ENCODE data around the gene OGFOD3. TPM values are rescaled to one million over a fixed set of nuclear protein-coding genes. Genes with fewer than 3 reads are reported as not detected.

OGFOD3 gene
- total RNA-seq, 1 experiment from 2014 or later: 26.6 TPM

GRCh38 chr17:82447876-82448275 lies 29.5 kb upstream of the OGFOD3 start:
- BruUV-seq (replicated peaks): no TSS peak
- H3F3A ChIP-seq (ENCODE audit: insufficient read depth, low read depth): no peaks in the 10 kb centered on the region
- no peaks in the 10 kb centered on the region for H4K20me1 ChIP-seq (ENCODE audit: insufficient read depth)
- no peak overlapping the region for H3K4me3 ChIP-seq
- intact Hi-C loops (cut with micrococcal nuclease; ENCODE audit: unreplicated experiment): no loop called here
- H3K27me3 ChIP-seq (ENCODE audit: insufficient read depth, low read depth): no peaks in the 10 kb centered on the region
- peaks cover 10% of the 10 kb centered on the region; the same call in 1 of the 2 replicates for H3K79me2 ChIP-seq (ENCODE audit: low read depth)
- no peak for TF ChIP-seq EZH2 (IDR thresholded peaks at IDR 0.05; ENCODE audit: low read depth)
- TF ChIP-seq, protein P1, sequence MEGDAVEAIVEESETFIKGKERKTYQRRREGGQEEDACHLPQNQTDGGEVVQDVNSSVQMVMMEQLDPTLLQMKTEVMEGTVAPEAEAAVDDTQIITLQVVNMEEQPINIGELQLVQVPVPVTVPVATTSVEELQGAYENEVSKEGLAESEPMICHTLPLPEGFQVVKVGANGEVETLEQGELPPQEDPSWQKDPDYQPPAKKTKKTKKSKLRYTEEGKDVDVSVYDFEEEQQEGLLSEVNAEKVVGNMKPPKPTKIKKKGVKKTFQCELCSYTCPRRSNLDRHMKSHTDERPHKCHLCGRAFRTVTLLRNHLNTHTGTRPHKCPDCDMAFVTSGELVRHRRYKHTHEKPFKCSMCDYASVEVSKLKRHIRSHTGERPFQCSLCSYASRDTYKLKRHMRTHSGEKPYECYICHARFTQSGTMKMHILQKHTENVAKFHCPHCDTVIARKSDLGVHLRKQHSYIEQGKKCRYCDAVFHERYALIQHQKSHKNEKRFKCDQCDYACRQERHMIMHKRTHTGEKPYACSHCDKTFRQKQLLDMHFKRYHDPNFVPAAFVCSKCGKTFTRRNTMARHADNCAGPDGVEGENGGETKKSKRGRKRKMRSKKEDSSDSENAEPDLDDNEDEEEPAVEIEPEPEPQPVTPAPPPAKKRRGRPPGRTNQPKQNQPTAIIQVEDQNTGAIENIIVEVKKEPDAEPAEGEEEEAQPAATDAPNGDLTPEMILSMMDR (conservative IDR thresholded peaks at IDR 0.05): no peak
- no peak overlapping the region for H3K27ac ChIP-seq
- CTCF ChIA-PET: no interaction called here
- POLR2A ChIA-PET (ENCODE audit: unreplicated experiment): no interaction called here
- no peaks in the 10 kb centered on the region for H3K9me2 ChIP-seq (ENCODE audit: insufficient read depth)
- no peak overlapping the region for H2AFZ ChIP-seq
- no peak overlapping the region for H3K4me2 ChIP-seq
- H3K4me1 ChIP-seq (replicated peaks; ENCODE audit: insufficient read depth): peaks cover 12% of the 10 kb centered on the region; the same call in 1 of the 2 replicates
- no peaks in the 10 kb centered on the region for H3K9me3 ChIP-seq (ENCODE audit: insufficient read depth, low read depth)
- DNase-seq: no peak
- H3K36me3 ChIP-seq (ENCODE audit: low read depth): no peaks in the 10 kb centered on the region

- BruUV-seq (replicated peaks): no TSS peak
- H3K9me3 ChIP-seq (ENCODE audit: insufficient read depth, low read depth): no peaks in the 10 kb centered on the region
- DNase-seq: no peak
- peaks cover 12% of the 10 kb centered on the region; the same call in 1 of the 2 replicates for H3K4me1 ChIP-seq (replicated peaks; ENCODE audit: insufficient read depth)
- no peak overlapping the region for H3K27ac ChIP-seq
- intact Hi-C loops (cut with micrococcal nuclease; ENCODE audit: unreplicated experiment): no loop called here
- POLR2A ChIA-PET (ENCODE audit: unreplicated experiment): no interaction called here
- H3K4me2 ChIP-seq: no peak overlapping the region
- no peaks in the 10 kb centered on the region for H3K9me2 ChIP-seq (ENCODE audit: insufficient read depth)
- H2AFZ ChIP-seq: no peak overlapping the region
- no peaks in the 10 kb centered on the region for H3F3A ChIP-seq (ENCODE audit: insufficient read depth, low read depth)
- TF ChIP-seq EZH2 (IDR thresholded peaks at IDR 0.05; ENCODE audit: low read depth): no peak
- TF ChIP-seq, protein P1 (conservative IDR thresholded peaks at IDR 0.05): no peak
- H4K20me1 ChIP-seq (ENCODE audit: insufficient read depth): no peaks in the 10 kb centered on the region
- no peaks in the 10 kb centered on the region for H3K27me3 ChIP-seq (ENCODE audit: insufficient read depth, low read depth)
- H3K79me2 ChIP-seq (ENCODE audit: low read depth): peaks cover 10% of the 10 kb centered on the region; the same call in 1 of the 2 replicates
- no peak overlapping the region for H3K4me3 ChIP-seq
- CTCF ChIA-PET: interaction anchor here (0.5 kb wide), 1 partner anchor 52 kb away, joined by 7 read pairs; no protein-coding TSS in a partner anchor
- no peaks in the 10 kb centered on the region for H3K36me3 ChIP-seq (ENCODE audit: low read depth)
These were observed 28.3 kb upstream of the OGFOD3 start for GRCh38 chr17:82446649-82447048.

DNA sequence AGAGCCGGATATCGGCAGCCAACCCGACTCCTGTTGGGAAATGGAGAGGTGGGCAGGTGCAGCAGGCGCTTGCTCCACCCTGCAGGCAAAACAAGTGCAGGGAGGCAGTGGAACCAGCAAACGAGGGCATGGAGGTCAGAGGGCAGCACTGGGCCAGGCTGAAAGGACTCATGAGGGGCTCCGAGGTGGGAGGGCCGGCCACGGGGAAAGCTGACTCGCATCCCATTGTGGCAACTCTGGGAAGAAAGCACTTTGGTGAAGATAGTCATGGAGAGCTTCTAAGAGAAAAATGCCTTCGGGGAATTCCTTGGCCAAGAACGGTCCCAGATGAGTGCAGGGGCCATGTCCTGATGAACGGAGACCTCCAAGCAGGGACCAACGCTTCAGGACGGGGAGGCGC lies 27.7 kb upstream of the OGFOD3 start:
- Histone ChIP-seq H3K4me3 (no peak overlapping the region), H4K20me1 (ENCODE audit: insufficient read depth) (no peaks in the 10 kb centered on the region), H2AFZ (no peak overlapping the region), H3K4me2 (no peak overlapping the region), H3K27ac (no peak overlapping the region), H3K27me3 (ENCODE audit: insufficient read depth, low read depth) (no peaks in the 10 kb centered on the region), H3K4me1 (replicated peaks; ENCODE audit: insufficient read depth) (peaks cover 9% of the 10 kb centered on the region; the same call in 1 of the 2 replicates), H3K79me2 (ENCODE audit: low read depth) (peaks cover 10% of the 10 kb centered on the region; the same call in 1 of the 2 replicates), H3F3A (ENCODE audit: insufficient read depth, low read depth) (no peaks in the 10 kb centered on the region), H3K36me3 (ENCODE audit: low read depth) (no peaks in the 10 kb centered on the region), H3K9me3 (ENCODE audit: insufficient read depth, low read depth) (no peaks in the 10 kb centered on the region), H3K9me2 (ENCODE audit: insufficient read depth) (no peaks in the 10 kb centered on the region)
- no TSS peak for BruUV-seq (replicated peaks)
- no peak for DNase-seq
- ChIA-PET POLR2A (ENCODE audit: unreplicated experiment) (interaction anchor here (0.7 kb wide), 1 partner anchor 30 kb away, joined by 4 read pairs; no protein-coding TSS in a partner anchor), CTCF (no interaction called here)
- intact Hi-C loops (cut with micrococcal nuclease; ENCODE audit: unreplicated experiment): no loop called here
- no peak for TF ChIP-seq EZH2 (IDR thresholded peaks at IDR 0.05; ENCODE audit: low read depth)
- TF ChIP-seq, protein P1 (conservative IDR thresholded peaks at IDR 0.05): no peak

Data from PC-9 (cell line).